Gastrocnemius medialis (tissue), 4 donors: ENCODE data around the gene NES. TPM values are rescaled to one million over a fixed set of nuclear protein-coding genes. Genes with fewer than 3 reads are reported as not detected.

Source experiments
- ATAC-seq, 2 donors: fragments of 150-250 bp; one replicate each; pipeline ENCODE4 v1.9.1; 2016
- DNase-seq, 2 donors: peaks; one replicate each; pipeline ENCODE4 v3.0.0-alpha.2; 2019
- H3K27ac ChIP-seq, 4 donors: fragments of 200-600 bp; sonication (generic); 1 replicate in 1 of 4; 2 replicates in 3 of 4; pipeline ENCODE4 v1.5.1; 2016 to 2018; ENCODE audit warnings: mild to moderate bottlenecking in 2 of 4, moderate library complexity in 1 of 4
- H3K27me3 ChIP-seq, 3 donors: fragments of 200-600 bp; sonication (generic) in 2 of 3; 1 replicate in 1 of 3; 2 replicates in 2 of 3; pipeline versions ENCODE4 v1.5.1 to v1.6.0; 2016 to 2019; ENCODE audit warnings: mild to moderate bottlenecking in 1 of 3, moderate library complexity in 1 of 3
- H3K36me3 ChIP-seq, 2 donors: fragments of 200-600 bp; sonication (generic) in 1 of 2; one replicate each; pipeline ENCODE4 v1.5.1; 2017 to 2018
- H3K4me1 ChIP-seq, 2 donors: fragments of 200-600 bp; sonication (generic) in 1 of 2; one replicate each; pipeline ENCODE4 v1.5.1; 2016 to 2017; ENCODE audit warnings: mild to moderate bottlenecking in 2 of 2
- H3K4me3 ChIP-seq, 4 donors: fragments of 200-600 bp; sonication (generic) in 3 of 4; 1 replicate in 1 of 4; 2 replicates in 3 of 4; pipeline ENCODE4 v1.5.1; 2016 to 2019; ENCODE audit warnings: mild to moderate bottlenecking in 2 of 4
- H3K9me3 ChIP-seq, 3 donors: fragments of 200-600 bp; sonication (generic) in 2 of 3; 1 replicate in 1 of 3; 2 replicates in 2 of 3; pipeline ENCODE4 v1.5.1; 2016 to 2019
- CTCF ChIP-seq, 5 experiments: fragments of 450-650 bp in 3 of 5; fragments of 200-600 bp in 2 of 5; sonication (generic) in 2 of 5; IDR thresholded peaks in 4 of 5; conservative IDR thresholded peaks in 1 of 5; 1 replicate in 4 of 5; 2 replicates in 1 of 5; pipeline ENCODE4 v1.5.1; 2016 to 2019; ENCODE audit warnings: antibody characterized with exemption in 5 of 5, mild to moderate bottlenecking in 3 of 5, moderate library complexity in 3 of 5
- POLR2A ChIP-seq, 2 donors: fragments of 450-650 bp; IDR thresholded peaks; one replicate each; pipeline ENCODE4 v1.6.1; 2017; ENCODE audit warnings: antibody characterized with exemption in 2 of 2, mild to moderate bottlenecking in 2 of 2, moderate library complexity in 2 of 2
- in situ Hi-C, 4 donors: fragments of 200-750 bp; cut with MboI; loops; one replicate each; pipeline versions ENCODE4 v1.15.0 to v1.8.0; 2017; ENCODE audit warnings: low sequenced_read_pairs in 4 of 4
- intact Hi-C: fragments of 100-400 bp; cut with DNase I; formaldehyde crosslinking; loops from one replicate; pipeline ENCODE4 v1.15.1; 2023; ENCODE audit warnings: low total_unique reads
- total RNA-seq, 4 donors: library from RNA; depleted of rRNA; stranded (reverse); fragments of >200 nt; gene quantifications; one replicate each; pipeline versions ENCODE4 v1.1.0 to v1.2.3, GENCODE V29; 2016

The NES gene
- total RNA-seq, 4 donors from 2014 or later: 13.7 to 60.9 (median 26.4) TPM

- peaks cover 65 to 79% of the 10 kb centered on the region in 2 donors for H3K4me1 ChIP-seq
- H3K9me3 ChIP-seq: no peaks in the 10 kb centered on the region
- peak overlapping the region; percentile 91 to 97 (median 94) for H3K27ac ChIP-seq
- no peak overlapping the region for H3K4me3 ChIP-seq
- intact Hi-C loops: no loop called here
- TF ChIP-seq CTCF (IDR thresholded peaks at IDR 0.05 in 4 of 5, conservative IDR thresholded peaks at IDR 0.05 in 1 of 5) (no peak), POLR2A (IDR thresholded peaks at IDR 0.05) (no peak)
- no peak for DNase-seq
- in situ Hi-C loops: no loop called here
- H3K36me3 ChIP-seq: no peaks in the 10 kb centered on the region
- no peak for ATAC-seq
- no peaks in the 10 kb centered on the region for H3K27me3 ChIP-seq
These were observed 6.4 kb downstream of the NES start for GRCh38 chr1:156670791-156671190.

- H3K27ac ChIP-seq: peak overlapping the region; percentile 91 to 97 (median 94)
- in situ Hi-C loops (no loop called here), intact Hi-C loops (no loop called here)
- no peak overlapping the region for H3K4me3 ChIP-seq
- no peak for DNase-seq
- ATAC-seq: no peak
- H3K4me1 ChIP-seq: peaks cover 67 to 80% of the 10 kb centered on the region in 2 donors
- TF ChIP-seq POLR2A (IDR thresholded peaks at IDR 0.05): no peak
- H3K36me3 ChIP-seq: no peaks in the 10 kb centered on the region
- H3K9me3 ChIP-seq: no peaks in the 10 kb centered on the region
- no peaks in the 10 kb centered on the region for H3K27me3 ChIP-seq
These were observed 6.8 kb downstream of the NES start for GRCh38 chr1:156670359-156670758.

DNA sequence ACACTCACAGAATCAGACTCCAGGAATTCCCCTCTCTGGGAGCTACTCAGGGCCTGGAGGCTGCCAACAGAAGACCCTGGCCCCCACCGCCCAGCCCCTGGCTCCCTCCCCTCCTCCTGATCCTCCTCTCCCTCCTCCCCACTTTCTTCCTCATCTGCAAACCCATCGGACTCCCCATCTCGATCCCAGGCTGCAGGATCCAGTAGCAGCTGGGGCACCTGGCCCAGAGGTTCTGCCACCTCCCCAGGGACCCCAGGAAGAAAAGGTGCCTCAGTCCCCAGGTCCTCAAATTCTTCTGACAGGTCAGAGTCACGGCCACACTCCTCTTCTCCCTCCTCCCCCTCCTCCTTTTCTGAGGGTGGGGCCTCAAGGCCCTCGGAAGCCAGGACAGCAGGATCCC is 7.4 kb downstream of the NES start:
- H3K9me3 ChIP-seq: no peaks in the 10 kb centered on the region
- no peak for TF ChIP-seq POLR2A (IDR thresholded peaks at IDR 0.05)
- no peak for TF ChIP-seq CTCF (IDR thresholded peaks at IDR 0.05 in 4 of 5, conservative IDR thresholded peaks at IDR 0.05 in 1 of 5)
- H3K27ac ChIP-seq: peak overlapping the region; percentile 91 to 97 (median 94)
- no peak overlapping the region for H3K4me3 ChIP-seq
- peaks cover 72 to 81% of the 10 kb centered on the region in 2 donors for H3K4me1 ChIP-seq
- H3K27me3 ChIP-seq: no peaks in the 10 kb centered on the region
- H3K36me3 ChIP-seq: no peaks in the 10 kb centered on the region
- intact Hi-C loops (loop anchor here (10.0 kb wide), 2 partner anchors 225 to 545 kb away; partner anchors contain the start of gene PEAR1), in situ Hi-C loops (no loop called here)
- DNase-seq (no peak), ATAC-seq (no peak)

- DNase-seq (no peak), ATAC-seq (no peak)
- Histone ChIP-seq H3K27ac (peak overlapping the region; percentile 91 to 97 (median 94)), H3K36me3 (no peaks in the 10 kb centered on the region), H3K9me3 (no peaks in the 10 kb centered on the region), H3K4me3 (no peak overlapping the region), H3K27me3 (no peaks in the 10 kb centered on the region), H3K4me1 (peaks cover 74 to 81% of the 10 kb centered on the region in 2 donors)
- in situ Hi-C loops (no loop called here), intact Hi-C loops (loop anchor here (10.0 kb wide), 2 partner anchors 226 to 544 kb away; partner anchors contain the start of gene PEAR1)
- TF ChIP-seq CTCF (IDR thresholded peaks at IDR 0.05 in 4 of 5, conservative IDR thresholded peaks at IDR 0.05 in 1 of 5) (no peak), POLR2A (IDR thresholded peaks at IDR 0.05) (no peak)
These were observed 8.2 kb downstream of the NES start for GRCh38 chr1:156668801-156669637.

DNA sequence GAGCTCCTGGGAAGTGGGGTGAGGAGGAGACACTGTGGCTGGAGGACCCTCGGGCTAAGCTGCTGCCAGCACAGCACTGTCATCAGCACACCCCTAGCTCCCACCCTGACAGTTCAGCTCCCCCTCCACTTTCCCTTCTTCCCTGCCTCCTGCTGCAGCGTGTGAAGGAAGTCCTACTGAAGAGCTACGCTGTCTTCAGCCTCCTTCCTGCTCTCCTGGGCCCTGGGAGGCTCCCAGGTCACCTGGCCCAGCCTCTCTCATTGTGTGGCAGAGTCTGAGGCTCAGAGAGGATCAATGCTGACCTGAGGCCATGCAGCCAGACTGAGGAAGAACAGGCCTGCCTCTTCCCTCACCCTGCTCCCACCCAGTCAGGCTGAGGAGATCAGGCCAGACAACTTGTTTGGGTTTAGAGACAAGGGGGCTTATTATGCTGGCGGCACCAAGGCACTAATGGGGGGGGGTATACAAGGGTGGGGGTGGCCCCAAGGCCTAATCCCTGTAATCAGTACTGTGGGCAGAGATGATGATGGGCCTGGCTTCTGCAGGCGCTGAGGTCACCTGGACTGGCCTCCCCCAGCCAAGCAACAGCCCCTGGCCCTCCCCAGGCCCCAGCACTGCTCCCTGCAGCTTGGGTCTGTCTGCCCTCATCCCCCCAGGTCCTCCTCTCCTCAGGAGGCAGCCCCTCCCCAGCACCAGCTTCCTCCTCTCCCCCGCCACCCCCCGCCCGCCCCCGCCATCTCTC is 9.1 kb downstream of the NES start:
- in situ Hi-C loops: no loop called here
- ATAC-seq: no peak

More for the DNA sequence above, 9.1 kb downstream of the NES start:
- no peaks in the 10 kb centered on the region for H3K36me3 ChIP-seq
- no peak for DNase-seq
- peak overlapping the region in 1 of 4 donors; percentile 16 for H3K4me3 ChIP-seq
- intact Hi-C loops: loop anchor here (10.0 kb wide), 2 partner anchors 227 to 543 kb away; partner anchors contain the start of gene PEAR1
- H3K27ac ChIP-seq: peak overlapping the region; percentile 91 to 97 (median 94)
- no peaks in the 10 kb centered on the region for H3K9me3 ChIP-seq
- no peaks in the 10 kb centered on the region for H3K27me3 ChIP-seq
- peaks cover 80 to 81% of the 10 kb centered on the region in 2 donors for H3K4me1 ChIP-seq
- TF ChIP-seq CTCF (IDR thresholded peaks at IDR 0.05 in 4 of 5, conservative IDR thresholded peaks at IDR 0.05 in 1 of 5): no peak
- peak in 1 of 2 donors; percentile 31 for TF ChIP-seq POLR2A (IDR thresholded peaks at IDR 0.05)
